A549 (cell line): ENCODE measurements around the gene TP53I11.

ENCODE experiments used
- BHLHE40 ChIP-seq: IDR thresholded peaks from 2 replicates; pipeline ENCODE4 v1.6.1; 2012; ENCODE audit warnings: low read depth, low read length, inconsistent platforms
- CBX8 ChIP-seq: fragments of 200-600 bp; sonication (generic); IDR thresholded peaks from 2 replicates; pipeline ENCODE4 v1.6.1; 2016
- CTCF ChIP-seq: fragments of >200 bp; sonication (Bioruptor Twin); formaldehyde crosslinking; IDR thresholded peaks from 3 replicates; pipeline ENCODE4 v1.5.1; 2016
- EHF ChIP-seq: fragments of 250-450 bp; sonication (Bioruptor Pico); IDR thresholded peaks from 2 replicates; pipeline ENCODE4 v1.5.0; 2020; ENCODE audit warnings: mild to moderate bottlenecking
- FOSL2 ChIP-seq, 2 experiments: fragments of 450-650 bp in 1 of 2; fragments of >200 bp in 1 of 2; sonication (Bioruptor Twin) in 1 of 2; formaldehyde crosslinking; IDR thresholded peaks; 2 replicates each; pipeline versions ENCODE4 v1.5.0 to v1.6.1; 2016 to 2020; ENCODE audit warnings: mild to moderate bottlenecking in 1 of 2, moderate library complexity in 1 of 2
- JUN ChIP-seq, 2 experiments: fragments of >200 bp; sonication (Bioruptor Twin); formaldehyde crosslinking; IDR thresholded peaks; 2 replicates in 1 of 2; 3 replicates in 1 of 2; pipeline ENCODE4 v1.6.1; 2016 to 2017
- MAX ChIP-seq: IDR thresholded peaks from 2 replicates; pipeline ENCODE4 v1.6.1; 2012
- NPAS2 ChIP-seq: fragments of 250-450 bp; sonication (Bioruptor Pico); IDR thresholded peaks from 2 replicates; pipeline ENCODE4 v1.8.0; 2022; ENCODE audit warnings: mild to moderate bottlenecking, moderate library complexity, borderline replicate concordance
- POLR2AphosphoS2 ChIP-seq: conservative IDR thresholded peaks from 2 replicates; pipeline ENCODE4 v1.6.1; 2012; ENCODE audit warnings: low read length, improper control_type of control experiment, inconsistent platforms
- RCOR1 ChIP-seq: fragments of 150-350 bp; IDR thresholded peaks from 2 replicates; pipeline ENCODE4 v1.6.1; 2014; ENCODE audit warnings: antibody characterized with exemption, low read length, low read depth

GRCh38 chr11:44993971-44994704 is 43.5 kb upstream of the TP53I11 start:
- TF ChIP-seq MAX (no peak), POLR2AphosphoS2 (no peak), EHF (CRISPR knock-in tag) (no peak), JUN (IDR thresholded peaks at IDR 0.05) (no peak), CBX8 (no peak), CTCF (no peak), FOSL2 (IDR thresholded peaks at IDR 0.05) (no peak), FOSL2 (CRISPR knock-in tag; IDR thresholded peaks at IDR 0.05) (no peak), RCOR1 (no peak), BHLHE40 (no peak), NPAS2 (CRISPR knock-in tag) (no peak)
